GM23248 (cell line): ENCODE data around the gene SLC22A5.

Experiments
- EZH2 ChIP-seq: fragments of 200-600 bp; sonication (generic); IDR thresholded peaks from 2 replicates; pipeline ENCODE4 v1.6.1; 2018; ENCODE audit warnings: antibody characterized with exemption, mild to moderate bottlenecking; ENCODE audit not compliant: insufficient read depth, poor library complexity, severe bottlenecking
- EZH2phosphoT487 ChIP-seq: fragments of 200-600 bp; sonication (generic); IDR thresholded peaks from 2 replicates; pipeline ENCODE4 v1.6.1; 2018; ENCODE audit warnings: antibody characterized with exemption, moderate library complexity, mild to moderate bottlenecking, low read depth; ENCODE audit not compliant: insufficient read depth

DNA sequence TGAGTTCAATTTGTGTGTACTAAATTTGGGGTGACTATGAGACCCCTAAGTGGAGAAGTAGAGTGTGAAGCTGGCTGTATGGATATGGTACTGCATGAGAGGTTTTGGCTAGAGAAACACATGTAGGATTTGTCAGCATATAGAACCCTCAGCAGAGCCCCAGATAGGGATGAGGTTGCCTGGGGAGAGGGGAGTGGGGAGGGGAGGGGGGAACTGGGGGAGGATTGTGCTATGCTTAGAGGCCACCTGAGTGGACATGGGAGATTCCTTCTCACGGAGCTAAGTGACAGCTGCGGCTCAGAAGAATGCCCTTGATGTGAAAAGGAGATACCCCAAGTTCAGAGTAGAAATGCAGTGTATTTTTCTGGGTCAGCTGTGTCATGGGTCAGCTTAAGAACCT lies 11.2 kb downstream of the SLC22A5 start:
- TF ChIP-seq EZH2 (no peak), EZH2phosphoT487 (no peak)
